GM21737 (cell line): ENCODE data around the gene ZNRF1.
A peak's percentile ranks its signal among the peaks of the same experiment; 100 is the strongest.

Experiments
- ATAC-seq: cut with Tn5 transposase; IDR thresholded peaks from one replicate; pipeline ENCODE4 v1.9.1; 2021; ENCODE audit warnings: mild to moderate bottlenecking, moderate library complexity; ENCODE audit not compliant: unreplicated experiment

The ZNRF1 gene

DNA sequence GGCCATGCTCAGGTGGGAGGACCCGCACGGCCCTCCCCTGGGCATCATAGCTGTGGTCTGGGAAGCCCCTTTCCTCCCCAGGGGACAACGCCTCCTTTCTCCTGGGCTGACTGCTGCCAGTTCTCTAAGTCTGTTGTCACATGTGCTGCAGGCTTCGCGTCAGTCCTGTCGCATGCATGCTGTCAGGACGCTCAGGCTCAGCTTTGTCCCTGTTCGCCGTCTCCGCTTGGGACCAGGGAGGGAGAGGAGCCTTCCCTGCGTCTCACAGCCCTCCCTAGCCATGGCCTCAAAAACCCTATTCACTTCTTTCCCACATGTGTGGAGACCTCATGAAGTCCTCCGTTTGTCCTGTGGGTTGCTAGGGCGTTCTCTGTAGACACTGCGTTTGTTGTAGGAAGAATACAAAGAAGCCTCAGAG lies 96.4 kb downstream of the ZNRF1 start:
- no peak for ATAC-seq

DNA sequence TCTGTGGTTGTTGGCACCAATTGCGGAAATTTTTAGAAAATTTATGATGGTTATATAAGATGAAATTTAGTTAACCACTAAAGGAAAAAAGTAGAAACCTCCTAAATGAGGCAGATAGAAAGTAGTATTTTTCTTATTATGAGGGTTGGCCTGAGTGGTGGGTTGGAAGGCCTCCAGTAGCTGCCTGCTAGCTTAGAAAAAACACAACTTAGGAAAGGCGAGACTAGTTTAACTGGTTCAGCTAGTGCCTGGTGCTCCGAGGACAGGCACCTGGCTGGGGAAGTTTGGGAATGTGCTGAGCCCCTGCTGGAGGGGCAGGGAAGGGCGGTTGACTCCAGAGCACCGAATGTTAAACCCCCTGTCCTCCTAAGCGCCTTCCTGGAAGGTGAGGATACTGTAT lies 97.8 kb downstream of the ZNRF1 start:
- ATAC-seq = no peak

DNA sequence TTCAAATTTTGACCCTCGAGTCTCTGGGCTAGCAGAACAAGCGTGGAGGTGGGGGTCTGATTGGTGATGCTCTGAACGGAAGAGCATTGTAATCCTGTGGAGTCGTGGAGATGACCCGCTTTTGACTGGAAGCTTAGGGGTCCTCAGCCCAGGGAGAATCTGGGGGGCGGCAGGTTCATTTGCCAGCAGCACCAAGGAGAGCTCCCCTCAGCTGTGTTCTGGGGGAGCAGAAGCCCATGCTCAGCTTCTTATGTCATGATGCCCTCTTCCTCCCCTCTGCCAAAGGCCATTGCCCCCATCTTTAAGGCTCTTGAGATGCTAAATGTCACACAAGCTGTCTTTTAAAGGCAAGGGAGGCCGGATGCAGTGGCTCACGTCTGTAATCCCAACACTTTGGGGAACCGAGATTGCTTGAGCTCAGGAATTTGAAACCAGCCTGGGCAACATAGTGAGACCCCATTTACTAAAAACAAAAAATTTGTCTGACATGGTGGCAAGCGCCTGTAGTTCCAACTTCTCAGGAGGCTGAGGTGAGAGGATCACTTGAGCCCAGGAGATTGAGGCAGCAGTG lies 98.5 kb downstream of the ZNRF1 start:
- ATAC-seq = no peak

DNA sequence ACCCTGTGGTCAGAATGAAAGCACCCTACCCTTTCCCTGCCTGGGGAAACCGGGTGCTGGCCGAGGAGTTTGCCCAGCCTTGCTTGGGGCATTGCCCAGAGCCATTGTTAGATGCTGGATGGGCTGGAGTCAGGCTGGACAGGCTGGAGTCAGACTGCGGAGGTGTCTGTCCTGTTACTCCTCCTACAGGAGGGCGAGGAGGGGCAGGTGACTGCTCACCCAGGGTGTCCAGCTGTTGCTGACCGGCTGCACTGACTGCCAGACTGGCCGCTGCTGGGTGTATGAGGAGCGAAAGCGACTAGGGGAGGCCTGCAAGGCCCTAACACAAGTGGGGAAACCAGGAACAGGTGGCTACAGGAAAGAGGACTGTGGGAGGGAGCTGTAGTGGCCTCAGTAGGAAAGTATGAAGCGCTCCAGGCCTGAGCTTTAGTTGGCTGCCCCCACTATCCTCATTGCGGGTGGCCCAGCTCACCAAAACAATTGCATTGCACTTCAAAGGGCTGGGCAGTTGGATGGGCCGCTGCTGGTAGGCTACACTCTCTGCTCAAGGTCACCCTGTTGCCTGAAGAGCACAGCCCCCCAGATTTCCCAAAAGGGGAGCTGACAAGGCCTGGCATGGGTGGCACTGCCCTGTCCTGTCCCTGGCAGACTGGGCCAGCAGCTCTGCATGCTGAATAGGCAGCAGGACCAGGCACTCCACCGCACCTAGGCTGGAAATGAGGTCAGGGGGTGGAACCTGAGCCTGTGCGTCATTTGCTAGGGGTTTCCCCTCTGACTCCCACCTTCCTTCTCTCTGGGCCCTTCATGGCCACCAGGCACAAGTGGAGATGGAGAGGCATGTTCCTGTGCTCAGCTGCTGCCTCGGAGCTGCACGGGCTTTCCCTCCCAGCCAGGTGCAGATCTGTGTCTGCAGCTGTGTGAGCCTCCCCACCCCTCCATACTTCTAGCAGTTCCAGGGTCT lies 99.4 kb downstream of the ZNRF1 start:
- ATAC-seq = peak; percentile 49

DNA sequence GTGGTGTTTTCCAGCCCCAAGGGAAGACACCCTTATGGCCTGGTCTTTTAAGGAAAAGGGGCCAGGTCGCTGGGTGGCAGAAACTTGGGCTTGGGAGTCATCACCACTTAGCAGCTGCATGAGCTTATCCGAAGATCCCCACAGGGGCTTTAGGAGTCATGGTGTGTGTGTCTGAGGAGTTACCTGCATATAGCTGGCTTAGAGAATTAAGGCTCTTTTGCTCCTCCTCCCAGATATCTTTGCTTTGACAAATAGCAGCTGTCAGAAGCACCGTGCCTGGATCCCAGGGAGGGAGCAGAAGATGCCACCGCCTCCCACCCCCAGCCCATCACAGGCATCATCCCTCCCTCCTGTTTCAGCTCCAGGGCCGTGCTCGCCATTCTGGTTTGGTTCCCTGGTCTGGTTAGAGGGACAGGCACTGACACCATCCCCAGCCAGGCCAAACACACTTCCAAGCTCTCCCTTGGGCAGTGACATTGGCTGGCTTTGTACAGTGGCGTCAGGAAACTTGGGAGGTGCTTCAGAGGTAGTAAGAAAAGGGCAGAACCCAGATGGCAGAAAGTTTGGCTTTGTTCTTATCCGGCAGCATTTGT lies 100.3 kb downstream of the ZNRF1 start:
- no peak for ATAC-seq

DNA sequence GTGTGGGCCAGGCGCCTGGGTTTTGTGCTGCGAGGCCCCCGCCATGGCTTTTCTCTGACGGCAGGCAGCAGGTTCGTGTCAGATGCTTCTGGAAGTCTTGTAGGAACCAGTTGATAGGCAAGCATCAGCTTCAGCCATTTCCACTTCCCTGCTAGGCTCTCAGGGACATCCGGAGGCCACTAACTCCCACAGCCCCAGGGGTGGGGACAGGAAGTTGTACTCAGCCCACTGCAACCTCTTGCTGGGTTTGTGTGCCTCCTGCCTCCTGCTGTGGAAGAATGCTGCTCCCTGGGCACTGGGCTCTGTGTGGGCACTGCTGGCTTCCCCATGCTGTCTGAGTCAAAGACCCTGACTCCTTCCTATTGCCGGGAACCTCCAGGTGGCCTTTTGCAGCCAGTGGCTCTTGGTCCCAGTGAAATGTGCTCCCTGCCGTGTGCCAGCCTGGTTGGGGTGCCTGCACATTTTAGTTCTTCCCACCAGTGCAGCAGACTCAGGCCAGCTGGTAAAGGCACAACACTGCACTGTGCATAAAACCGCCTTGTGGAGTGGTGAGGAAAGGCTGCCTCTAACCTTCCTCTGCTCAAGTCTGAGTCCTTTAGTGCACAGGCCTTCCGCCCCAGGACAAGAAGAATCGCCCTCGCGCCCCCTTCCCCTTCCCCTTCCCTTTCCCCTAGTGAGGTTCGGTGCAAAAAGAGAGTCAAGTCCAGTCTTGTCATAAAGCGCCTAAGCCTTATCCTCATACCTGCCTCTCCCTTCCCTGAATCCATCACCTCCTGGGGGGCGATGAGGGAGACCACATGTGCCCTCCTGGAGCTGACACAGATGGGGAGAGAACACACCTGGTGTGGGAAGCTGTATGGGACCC lies 101.1 kb downstream of the ZNRF1 start:
- peak; percentile 66 for ATAC-seq

DNA sequence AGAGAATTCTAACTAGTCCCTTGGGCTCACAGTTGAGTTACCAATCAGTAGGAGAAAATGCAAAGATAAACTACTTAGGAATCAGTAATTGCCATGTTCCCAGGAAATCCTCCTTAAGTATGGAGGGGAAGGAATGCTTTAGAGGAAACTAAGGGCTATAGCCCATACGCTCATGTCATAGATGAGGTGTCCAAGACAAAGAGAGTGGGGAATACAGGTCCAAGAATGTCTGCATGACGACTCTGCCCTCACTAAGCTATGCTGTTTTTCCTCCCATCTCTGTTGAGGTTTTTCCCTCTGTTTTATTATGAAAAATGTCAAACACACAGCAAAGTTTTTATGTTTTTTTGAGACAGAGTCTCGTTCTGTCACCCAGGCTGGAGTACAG lies 101.8 kb downstream of the ZNRF1 start:
- ATAC-seq = no peak

DNA sequence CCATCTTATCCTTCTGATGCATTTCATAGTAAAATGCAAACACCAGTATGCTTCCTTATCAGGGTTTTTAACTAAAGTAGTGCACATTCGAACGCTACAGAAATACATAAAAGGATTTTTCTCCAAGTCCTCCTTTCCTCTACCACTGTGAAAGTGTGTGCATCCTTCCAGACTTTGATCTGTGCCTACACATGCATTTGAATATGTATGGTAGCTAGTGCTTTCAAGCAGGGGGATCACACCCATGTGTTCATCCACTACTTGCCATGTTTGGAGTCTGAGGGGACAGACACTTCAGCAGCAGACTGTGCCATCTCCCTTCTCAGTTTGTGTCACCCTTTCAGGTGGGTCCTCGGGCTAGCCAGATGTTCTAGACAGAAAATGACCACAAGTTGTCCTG lies 102.8 kb downstream of the ZNRF1 start:
- ATAC-seq = no peak

DNA sequence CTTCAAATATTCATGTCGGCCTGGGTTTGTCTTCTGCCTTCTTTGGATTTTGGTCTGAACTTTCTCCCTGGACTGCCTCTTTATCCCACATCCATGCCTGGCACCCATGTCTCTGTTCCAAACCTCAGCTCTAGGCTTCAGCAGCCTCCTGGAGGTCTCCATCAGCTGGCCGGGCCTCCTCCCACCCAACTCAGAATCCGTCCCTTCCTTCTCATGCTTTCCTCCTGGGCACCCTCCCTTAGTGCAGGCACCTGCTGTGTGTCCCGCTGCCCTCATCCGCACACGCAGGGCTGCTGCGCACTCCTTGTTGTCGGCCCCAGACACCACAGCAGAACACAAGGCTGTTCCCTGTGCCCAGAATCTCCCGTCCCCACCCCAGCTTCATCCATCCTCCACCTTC lies 103.8 kb downstream of the ZNRF1 start:
- ATAC-seq = no peak

DNA sequence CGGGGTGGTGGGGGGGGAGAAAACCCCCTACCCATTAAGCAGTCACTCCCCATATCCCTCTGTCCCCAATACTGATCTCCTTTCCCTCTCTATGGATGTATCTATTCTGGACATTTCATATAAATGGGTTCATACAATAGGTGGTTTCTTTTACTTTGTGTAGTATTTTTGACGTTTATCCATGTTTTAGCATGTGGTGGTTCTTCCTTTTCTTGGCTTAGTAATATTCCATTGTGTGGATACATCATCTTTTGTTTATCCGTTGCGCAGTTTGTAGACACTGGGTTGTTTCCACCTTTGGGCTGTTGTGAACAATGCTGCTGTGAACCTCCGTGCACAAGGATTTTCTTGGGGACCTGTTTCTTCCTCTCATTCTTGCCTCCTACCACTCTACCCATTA lies 105.2 kb downstream of the ZNRF1 start:
- no peak for ATAC-seq

DNA sequence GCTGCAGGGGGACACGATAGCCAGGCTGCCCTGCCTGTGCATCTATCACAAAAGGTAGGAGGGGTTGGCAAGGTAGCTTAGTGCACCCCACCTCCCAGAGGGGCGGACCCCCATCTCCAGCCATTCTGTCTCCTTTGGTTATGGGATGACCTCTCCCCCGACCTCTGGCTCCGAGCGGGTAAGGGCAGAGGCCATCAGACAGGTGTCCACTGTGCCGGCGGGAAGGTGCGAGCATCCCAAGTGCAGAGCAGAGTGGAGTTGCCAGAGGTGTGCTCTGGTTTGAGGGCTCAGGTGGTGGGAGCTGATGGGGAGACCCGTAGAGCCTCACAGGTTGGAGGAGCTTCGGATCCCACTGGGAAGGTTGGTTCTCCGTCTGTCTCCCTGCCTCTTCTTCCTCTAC lies 106.0 kb downstream of the ZNRF1 start:
- ATAC-seq = no peak

DNA sequence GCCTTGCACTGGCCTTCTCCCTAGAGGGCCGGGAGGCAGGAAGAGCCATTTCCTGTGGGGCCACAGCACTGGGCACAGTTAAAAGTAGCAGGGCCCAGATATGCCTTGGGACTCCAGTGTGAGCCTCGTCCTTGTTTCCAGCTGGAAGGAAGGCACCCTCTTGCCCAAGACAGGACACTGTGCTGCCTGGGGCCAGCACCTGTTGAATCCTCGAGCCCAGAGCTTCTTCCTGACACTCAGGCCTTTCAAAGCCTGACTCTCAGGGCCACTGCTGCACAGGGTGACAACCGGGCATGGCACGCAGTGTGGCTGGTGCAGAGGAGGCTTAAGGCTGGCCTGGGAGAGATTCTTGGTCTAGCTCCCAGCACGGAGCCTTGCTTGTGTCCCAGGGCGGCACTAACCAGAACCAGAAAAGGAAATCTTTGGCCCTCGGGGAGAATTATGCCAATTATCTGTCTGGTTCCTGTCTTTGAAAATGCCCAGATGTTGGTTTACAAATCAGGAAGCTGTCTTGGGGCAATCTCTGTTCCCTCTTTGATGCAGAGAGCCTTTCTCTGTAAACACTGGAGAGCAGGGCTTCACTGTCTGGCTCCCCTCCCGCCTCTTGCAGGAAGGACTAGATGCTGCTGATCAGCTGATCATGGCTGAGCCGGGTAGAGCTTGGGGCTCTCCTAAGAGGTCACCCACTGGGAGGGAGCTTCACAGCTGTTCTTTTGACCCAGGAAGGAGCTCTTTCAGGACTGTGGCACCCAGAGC lies 106.7 kb downstream of the ZNRF1 start:
- ATAC-seq = no peak

DNA sequence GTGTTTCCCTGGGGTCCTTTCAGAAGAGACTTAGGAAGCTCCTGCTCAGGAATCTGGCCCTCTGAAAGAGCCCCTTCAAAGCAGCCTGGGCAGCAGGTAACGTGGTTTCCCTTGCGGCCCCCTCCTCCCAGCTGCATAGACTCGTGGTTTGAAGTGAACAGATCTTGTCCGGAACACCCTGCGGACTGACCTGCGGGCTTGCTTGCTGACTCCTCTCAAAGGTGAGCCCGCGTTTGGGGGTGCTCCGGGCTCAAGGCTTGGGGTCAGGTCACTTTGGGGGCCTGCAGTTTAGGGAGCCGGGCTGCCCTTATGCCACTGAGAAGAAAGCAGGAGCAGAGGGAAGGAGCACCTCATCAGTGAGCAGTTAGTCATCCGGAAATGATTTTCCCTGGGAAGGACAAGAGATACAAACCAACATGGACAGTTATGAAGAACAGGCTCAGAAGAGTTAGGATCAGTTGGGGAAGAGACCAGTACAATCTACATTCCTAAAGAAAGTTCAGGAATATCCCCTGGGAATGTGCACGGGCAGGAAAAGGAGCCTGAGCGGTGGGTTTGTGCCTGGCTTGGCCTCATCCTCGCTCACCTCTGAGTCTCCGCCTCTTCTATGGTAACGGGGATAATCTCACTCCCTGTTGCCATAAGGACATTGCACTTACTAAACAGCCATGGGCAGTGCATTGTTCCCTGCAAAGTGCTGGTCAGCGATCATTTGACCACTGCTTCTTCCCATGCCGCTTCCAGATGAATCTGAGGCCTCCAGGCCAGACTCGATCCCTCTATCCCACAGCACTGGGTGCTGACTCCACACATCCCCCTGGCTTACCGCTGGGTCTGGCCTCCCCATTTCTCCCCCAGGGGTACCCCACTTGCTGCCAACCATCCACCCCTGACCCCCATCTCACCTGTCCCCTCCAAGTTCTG lies 107.8 kb downstream of the ZNRF1 start:
- ATAC-seq = no peak

DNA sequence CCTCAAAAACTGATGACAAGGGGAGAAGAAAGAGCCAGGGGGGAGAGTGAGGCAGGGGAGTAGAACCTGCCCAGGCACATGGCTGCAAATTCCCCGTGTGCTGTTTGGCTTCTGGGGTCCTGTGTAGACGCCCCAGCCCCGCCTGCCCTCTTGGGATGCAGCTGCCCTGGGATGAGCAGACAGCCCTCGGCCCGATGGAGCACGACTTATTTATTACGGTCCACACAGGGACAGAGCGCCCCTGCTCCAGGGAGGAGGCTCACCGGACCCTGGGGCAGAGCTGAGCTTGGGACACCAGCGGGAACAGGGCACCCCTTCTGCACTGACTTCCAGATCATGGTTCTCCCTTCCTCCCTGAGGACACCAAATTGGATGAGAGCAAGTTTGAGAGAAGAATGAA lies 108.7 kb downstream of the ZNRF1 start:
- ATAC-seq = no peak

DNA sequence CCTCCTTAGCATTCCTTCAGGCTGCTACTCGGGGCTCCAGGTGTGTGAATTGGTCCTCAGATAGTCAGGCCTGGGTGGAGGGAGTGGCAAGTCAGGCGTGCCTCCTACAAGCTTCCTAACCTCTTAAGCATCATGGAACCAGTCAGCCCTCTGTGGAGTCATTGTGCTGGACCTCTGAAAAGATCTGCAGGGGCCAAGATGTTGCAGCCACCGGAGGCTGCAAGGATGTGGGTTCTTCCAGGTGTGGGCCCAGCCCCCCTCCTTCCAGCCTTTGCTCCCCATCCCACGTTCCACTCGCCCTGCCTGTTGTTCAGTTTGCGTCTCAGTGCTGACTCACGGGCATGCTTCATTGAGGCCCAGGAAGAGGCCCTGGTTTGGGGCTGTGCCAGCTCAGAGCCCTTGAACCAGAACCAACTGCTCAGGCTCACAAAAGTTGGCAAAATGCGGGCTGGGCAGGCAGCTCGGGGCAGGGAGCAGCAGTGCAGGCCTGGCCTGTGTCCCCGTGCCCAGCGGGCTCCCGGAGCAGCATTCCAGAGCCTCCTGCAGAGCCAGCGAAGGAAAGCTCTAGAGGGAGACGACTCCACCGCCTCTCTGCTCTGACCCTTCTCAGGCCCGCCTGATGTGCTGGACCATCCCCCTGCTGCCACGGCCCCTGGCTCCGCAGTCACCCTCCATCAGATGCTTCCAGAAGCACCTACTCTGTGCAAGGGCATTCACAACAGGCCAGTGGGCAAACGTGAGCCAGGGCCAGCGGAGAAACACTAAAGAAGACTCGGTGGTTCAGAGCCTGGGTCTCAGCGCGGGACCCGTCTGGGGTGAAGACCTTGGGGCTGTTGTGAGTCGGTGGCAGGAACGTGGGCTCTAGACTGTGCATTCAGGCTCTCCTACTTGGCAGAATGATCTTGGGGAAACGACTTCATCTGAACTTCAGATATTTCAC lies 110.2 kb downstream of the ZNRF1 start:
- peak; percentile 38 for ATAC-seq

DNA sequence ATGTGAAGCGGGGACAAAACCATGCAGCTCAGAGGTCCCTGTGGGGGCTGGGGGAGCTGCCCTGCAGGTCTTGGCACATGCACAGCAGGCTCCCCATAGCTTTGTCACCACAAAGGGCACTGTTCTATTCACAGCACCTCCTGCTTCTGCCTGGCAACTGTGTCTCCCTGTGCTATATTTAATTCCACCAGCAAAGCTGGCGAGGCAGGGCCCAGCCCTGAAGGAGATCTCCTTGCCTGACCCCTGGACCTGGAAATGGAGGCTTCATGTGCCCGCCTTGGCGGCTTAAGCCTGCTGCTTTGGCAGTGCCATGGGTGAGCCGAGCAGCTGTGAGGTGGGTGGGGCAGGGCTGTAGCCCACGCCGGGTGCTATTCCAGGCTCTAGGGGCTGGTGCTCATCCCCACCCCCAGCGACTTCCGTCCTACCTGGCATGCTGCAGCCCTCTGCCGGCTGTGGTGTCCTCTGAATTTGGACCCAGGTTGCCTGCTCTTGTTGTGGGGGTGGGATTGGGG lies 111.0 kb downstream of the ZNRF1 start:
- no peak for ATAC-seq

DNA sequence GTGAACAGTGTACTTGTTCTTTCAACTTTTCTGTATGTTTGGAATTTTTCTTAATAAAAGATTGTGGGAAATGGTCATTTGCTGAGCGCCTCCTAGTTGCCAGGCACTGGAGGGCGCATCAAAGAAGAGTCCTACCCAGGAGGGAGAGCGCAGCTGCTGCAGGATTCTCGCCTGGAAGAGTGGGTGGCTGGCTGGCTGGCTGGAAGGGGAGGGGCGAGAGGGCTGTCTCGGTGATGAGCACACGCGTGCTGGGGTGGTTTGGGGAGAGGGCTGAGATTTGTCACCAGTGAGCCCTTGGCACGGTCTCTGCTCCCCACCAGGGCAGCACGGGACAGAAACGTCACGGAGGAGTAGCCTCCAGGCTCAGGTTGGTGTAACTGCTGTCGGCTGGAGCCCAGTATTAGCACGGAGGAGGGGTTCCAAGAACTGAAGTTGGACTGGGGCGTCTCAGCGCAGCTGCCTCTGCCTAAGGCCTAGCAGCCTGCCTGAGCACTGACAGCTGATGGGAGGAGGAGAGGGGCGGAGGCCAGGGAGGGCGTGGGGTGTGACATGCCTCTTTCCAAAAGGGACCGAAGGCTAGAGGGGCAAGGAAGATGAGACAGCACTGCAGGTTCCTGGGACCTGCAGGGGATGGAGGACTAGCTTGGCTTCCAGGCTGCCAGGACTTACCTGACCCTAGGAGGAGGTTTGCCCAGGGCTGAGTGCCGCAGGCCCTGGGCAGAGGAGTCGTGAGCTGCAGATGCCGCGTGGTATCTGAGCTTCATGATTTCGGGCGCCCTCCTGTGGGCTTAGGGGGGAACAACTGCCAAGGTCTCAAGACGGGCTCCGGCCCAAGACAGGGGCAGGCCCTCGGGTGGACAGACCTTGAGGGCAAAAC lies 112.1 kb downstream of the ZNRF1 start:
- ATAC-seq = peak; percentile 60
